Trophoblast cell (in vitro differentiated cells and primary cell): Measurements from ENCODE around the gene FAM83C.
A peak's percentile ranks its signal among the peaks of the same experiment; 100 is the strongest.

Source experiments
- DNase-seq, 2 donors: peaks; one replicate each; pipeline ENCODE4 v3.0.0-alpha.2; 2016
- H2AFZ ChIP-seq: 2 replicates; pipeline ENCODE4 v1.6.1; 2013; ENCODE audit warnings: low read length, moderate library complexity, mild to moderate bottlenecking; ENCODE audit not compliant: insufficient read depth, poor library complexity
- H2AK5ac ChIP-seq: 2 replicates; pipeline ENCODE4 v1.6.1; 2013; ENCODE audit warnings: mild to moderate bottlenecking, low read length
- H2BK120ac ChIP-seq: 2 replicates; pipeline ENCODE4 v1.6.1; 2013; ENCODE audit warnings: low read length, mild to moderate bottlenecking, moderate library complexity; ENCODE audit not compliant: insufficient read depth, poor library complexity
- H2BK12ac ChIP-seq: 2 replicates; pipeline ENCODE4 v1.6.1; 2013; ENCODE audit warnings: mild to moderate bottlenecking, low read length, moderate library complexity
- H2BK5ac ChIP-seq: 2 replicates; pipeline ENCODE4 v1.6.1; 2013; ENCODE audit warnings: low read length, low read depth, moderate library complexity, mild to moderate bottlenecking; ENCODE audit not compliant: poor library complexity
- H3K14ac ChIP-seq: 2 replicates; pipeline ENCODE4 v1.6.1; 2013; ENCODE audit warnings: mild to moderate bottlenecking, low read length
- H3K18ac ChIP-seq: 2 replicates; pipeline ENCODE4 v1.6.1; 2013; ENCODE audit warnings: mild to moderate bottlenecking, low read length
- H3K23ac ChIP-seq: 2 replicates; pipeline ENCODE4 v1.6.1; 2013; ENCODE audit warnings: low read length
- H3K27ac ChIP-seq: 2 replicates; pipeline ENCODE4 v1.5.1; 2013; ENCODE audit warnings: low read depth, mild to moderate bottlenecking, inconsistent platforms, low read length, moderate library complexity
- H3K27me3 ChIP-seq: 2 replicates; pipeline ENCODE4 v1.6.1; 2013; ENCODE audit warnings: inconsistent platforms, mild to moderate bottlenecking, low read length, moderate library complexity; ENCODE audit not compliant: insufficient read depth
- H3K36me3 ChIP-seq, 2 experiments: 1 replicate in 1 of 2; 2 replicates in 1 of 2; pipeline ENCODE4 v1.6.1; 2013; ENCODE audit warnings: low read length in 2 of 2, mild to moderate bottlenecking in 2 of 2, moderate library complexity in 1 of 2; ENCODE audit not compliant: insufficient read depth in 2 of 2, control insufficient read depth in 1 of 2
- H3K4ac ChIP-seq: 2 replicates; pipeline ENCODE4 v1.6.1; 2013; ENCODE audit warnings: low read depth, mild to moderate bottlenecking, low read length, moderate library complexity
- H3K4me1 ChIP-seq, 2 experiments: 1 replicate in 1 of 2; 2 replicates in 1 of 2; pipeline ENCODE4 v1.6.1; 2013; ENCODE audit warnings: low read length in 2 of 2, mild to moderate bottlenecking in 2 of 2, moderate library complexity in 1 of 2; ENCODE audit not compliant: insufficient read depth in 2 of 2, control insufficient read depth in 1 of 2
- H3K4me2 ChIP-seq: 2 replicates; pipeline ENCODE4 v1.6.1; 2013; ENCODE audit warnings: inconsistent platforms, mild to moderate bottlenecking, low read length, moderate library complexity
- H3K4me3 ChIP-seq: 2 replicates; pipeline ENCODE4 v1.5.1; 2013; ENCODE audit warnings: mild to moderate bottlenecking, low read depth, low read length, inconsistent platforms
- H3K79me1 ChIP-seq: one replicate; pipeline ENCODE4 v1.6.1; 2013; ENCODE audit warnings: low read length
- H3K79me2 ChIP-seq: 2 replicates; pipeline ENCODE4 v1.6.1; 2013; ENCODE audit warnings: low read length, mild to moderate bottlenecking; ENCODE audit not compliant: control insufficient read depth, insufficient read depth, poor library complexity
- H3K9ac ChIP-seq: 2 replicates; pipeline ENCODE4 v1.6.1; 2013; ENCODE audit warnings: mild to moderate bottlenecking, low read length
- H3K9me3 ChIP-seq: 2 replicates; pipeline ENCODE4 v1.6.1; 2013; ENCODE audit warnings: low read depth, mild to moderate bottlenecking, control low read depth, inconsistent platforms, low read length; ENCODE audit not compliant: insufficient read depth
- H4K12ac ChIP-seq: 2 replicates; pipeline ENCODE4 v1.6.1; 2013; ENCODE audit warnings: low read depth, mild to moderate bottlenecking, low read length, moderate library complexity
- H4K8ac ChIP-seq: 2 replicates; pipeline ENCODE4 v1.6.1; 2013; ENCODE audit warnings: low read depth, mild to moderate bottlenecking, low read length, moderate library complexity
- H4K91ac ChIP-seq: one replicate; pipeline ENCODE4 v1.6.1; 2013; ENCODE audit warnings: low read depth, mild to moderate bottlenecking, low read length, moderate library complexity
- WGBS: extraction: QIAGEN DNeasy Blood & Tissue Kit; methylation state at CpG from one replicate; pipeline ENCODE4 v1.1.7; 2013; ENCODE audit warnings: missing lambda C conversion rate; ENCODE audit not compliant: insufficient read length, insufficient coverage; ENCODE audit errors: extremely low coverage; 5-methylcytosine and 5-hydroxymethylcytosine counted together

FAM83C gene

GRCh38 chr20:35319871-35320197, 27.6 kb upstream of the FAM83C start:
- Histone ChIP-seq H4K12ac (no peak overlapping the region), H3K79me1 (no peaks in the 10 kb centered on the region), H3K27me3 (no peaks in the 10 kb centered on the region), H2BK12ac (no peak overlapping the region), H3K4ac (no peak overlapping the region), H3K79me2 (no peaks in the 10 kb centered on the region), H3K27ac (no peak overlapping the region), H3K23ac (no peak overlapping the region), H3K4me3 (no peak overlapping the region), H2AFZ (no peak overlapping the region), H3K18ac (no peak overlapping the region), H3K9ac (no peak overlapping the region), H3K9me3 (no peaks in the 10 kb centered on the region), H2AK5ac (no peak overlapping the region), H4K8ac (no peak overlapping the region), H3K36me3 (no peaks in the 10 kb centered on the region), H2BK5ac (no peak overlapping the region), H3K14ac (no peak overlapping the region), H2BK120ac (no peak overlapping the region), H3K4me2 (no peak overlapping the region), H4K91ac (no peak overlapping the region), H3K4me1 (peaks cover 3 to 8% of the 10 kb centered on the region in 2 experiments)
- no peak for DNase-seq

GRCh38 chr20:35319192-35319870, 27.1 kb upstream of the FAM83C start:
- H3K9me3 ChIP-seq, result no peaks in the 10 kb centered on the region
- H3K36me3 ChIP-seq, result peaks cover 0 to under 1% of the 10 kb centered on the region in 2 experiments
- H3K4me1 ChIP-seq, result peaks cover 3 to 8% of the 10 kb centered on the region in 2 experiments
- H4K12ac ChIP-seq, result no peak overlapping the region
- no peak overlapping the region for H3K14ac ChIP-seq
- H4K91ac ChIP-seq, result no peak overlapping the region
- no peak overlapping the region for H3K18ac ChIP-seq
- no peak overlapping the region for H3K4me2 ChIP-seq
- H4K8ac ChIP-seq, result no peak overlapping the region
- no peak overlapping the region for H2BK120ac ChIP-seq
- DNase-seq, result no peak
- no peak overlapping the region for H2BK5ac ChIP-seq
- H3K27ac ChIP-seq, result no peak overlapping the region
- no peak overlapping the region for H2AK5ac ChIP-seq
- no peak overlapping the region for H2AFZ ChIP-seq
- H3K27me3 ChIP-seq, result no peaks in the 10 kb centered on the region
- no peak overlapping the region for H3K23ac ChIP-seq
- no peak overlapping the region for H3K9ac ChIP-seq
- no peak overlapping the region for H2BK12ac ChIP-seq
- no CpG with 5 or more reads among the region's 5 CpGs for WGBS
- H3K79me1 ChIP-seq, result no peaks in the 10 kb centered on the region
- H3K4me3 ChIP-seq, result no peak overlapping the region
- no peaks in the 10 kb centered on the region for H3K79me2 ChIP-seq
- H3K4ac ChIP-seq, result no peak overlapping the region

- no peak overlapping the region for H2BK120ac ChIP-seq
- no peak overlapping the region for H4K8ac ChIP-seq
- H3K4me3 ChIP-seq, result no peak overlapping the region
- no peak overlapping the region for H2BK5ac ChIP-seq
- no peak overlapping the region for H2AK5ac ChIP-seq
- no peak overlapping the region for H3K4ac ChIP-seq
- H3K27ac ChIP-seq, result no peak overlapping the region
- no peak overlapping the region for H3K14ac ChIP-seq
- DNase-seq, result peak in 1 of 2 donors; percentile 13
- no peak overlapping the region for H3K18ac ChIP-seq
- H3K4me2 ChIP-seq, result no peak overlapping the region
- H4K12ac ChIP-seq, result no peak overlapping the region
- no peaks in the 10 kb centered on the region for H3K27me3 ChIP-seq
- H3K36me3 ChIP-seq, result peaks cover 0 to 3% of the 10 kb centered on the region in 2 experiments
- WGBS, result no CpG with 5 or more reads among the region's 6 CpGs
- no peaks in the 10 kb centered on the region for H3K79me2 ChIP-seq
- no peak overlapping the region for H3K9ac ChIP-seq
- H4K91ac ChIP-seq, result no peak overlapping the region
- no peak overlapping the region for H3K23ac ChIP-seq
- peaks cover 3 to 8% of the 10 kb centered on the region in 2 experiments for H3K4me1 ChIP-seq
- no peak overlapping the region for H2BK12ac ChIP-seq
- H2AFZ ChIP-seq, result no peak overlapping the region
- no peaks in the 10 kb centered on the region for H3K79me1 ChIP-seq
- H3K9me3 ChIP-seq, result no peaks in the 10 kb centered on the region
Measured at GRCh38 chr20:35318502-35319157, 26.4 kb upstream of the FAM83C start.

GRCh38 chr20:35317416-35318210, 25.4 kb upstream of the FAM83C start:
- Histone ChIP-seq H3K36me3 (peaks cover 0 to 3% of the 10 kb centered on the region in 2 experiments), H3K4ac (no peak overlapping the region), H4K12ac (no peak overlapping the region), H2AK5ac (no peak overlapping the region), H2BK5ac (no peak overlapping the region), H3K18ac (no peak overlapping the region), H4K91ac (no peak overlapping the region), H2BK120ac (no peak overlapping the region), H2BK12ac (no peak overlapping the region), H4K8ac (no peak overlapping the region), H3K27me3 (no peaks in the 10 kb centered on the region), H3K4me3 (no peak overlapping the region), H3K4me2 (no peak overlapping the region), H2AFZ (no peak overlapping the region), H3K23ac (no peak overlapping the region), H3K14ac (no peak overlapping the region), H3K27ac (no peak overlapping the region), H3K4me1 (peaks cover 3 to 8% of the 10 kb centered on the region in 2 experiments), H3K9me3 (no peaks in the 10 kb centered on the region), H3K79me2 (no peaks in the 10 kb centered on the region), H3K79me1 (no peaks in the 10 kb centered on the region), H3K9ac (no peak overlapping the region)
- WGBS, result no CpG with 5 or more reads among the region's 5 CpGs
- DNase-seq, result no peak
